GM19238 (cell line): Measurements from ENCODE around the gene SNPH.
"Not testable (repeated sequence)": the region's sequence is repeated elsewhere in the genome, so short reads cannot be mapped to it uniquely, and the experiment has no call there.

Experiments used
- DNase-seq: peaks from one replicate; pipeline ENCODE4 v3.0.0; 2011; ENCODE audit warnings: low spot score; ENCODE audit not compliant: insufficient read length

SNPH gene

DNA sequence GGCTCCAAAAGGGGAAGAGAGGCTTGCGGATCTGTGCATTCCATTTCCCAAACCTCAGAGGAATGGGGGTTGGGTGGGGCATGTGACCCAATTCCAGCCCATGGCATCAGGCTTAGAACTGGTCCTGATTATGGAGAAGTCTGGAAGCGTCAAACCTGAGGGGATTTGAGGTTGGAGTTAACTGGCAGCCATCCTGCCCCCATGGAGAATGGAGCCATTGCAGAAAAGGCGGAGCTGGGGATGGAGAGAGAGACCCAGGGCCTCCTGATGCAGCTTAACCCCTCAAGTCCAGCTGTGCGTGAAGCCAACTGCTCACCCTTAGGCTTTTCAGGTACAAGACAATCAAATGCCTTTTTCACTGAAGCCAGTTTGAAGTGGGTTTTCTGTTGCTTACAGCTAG, 72.7 kb downstream of the SNPH start:
- no peak for DNase-seq

DNA sequence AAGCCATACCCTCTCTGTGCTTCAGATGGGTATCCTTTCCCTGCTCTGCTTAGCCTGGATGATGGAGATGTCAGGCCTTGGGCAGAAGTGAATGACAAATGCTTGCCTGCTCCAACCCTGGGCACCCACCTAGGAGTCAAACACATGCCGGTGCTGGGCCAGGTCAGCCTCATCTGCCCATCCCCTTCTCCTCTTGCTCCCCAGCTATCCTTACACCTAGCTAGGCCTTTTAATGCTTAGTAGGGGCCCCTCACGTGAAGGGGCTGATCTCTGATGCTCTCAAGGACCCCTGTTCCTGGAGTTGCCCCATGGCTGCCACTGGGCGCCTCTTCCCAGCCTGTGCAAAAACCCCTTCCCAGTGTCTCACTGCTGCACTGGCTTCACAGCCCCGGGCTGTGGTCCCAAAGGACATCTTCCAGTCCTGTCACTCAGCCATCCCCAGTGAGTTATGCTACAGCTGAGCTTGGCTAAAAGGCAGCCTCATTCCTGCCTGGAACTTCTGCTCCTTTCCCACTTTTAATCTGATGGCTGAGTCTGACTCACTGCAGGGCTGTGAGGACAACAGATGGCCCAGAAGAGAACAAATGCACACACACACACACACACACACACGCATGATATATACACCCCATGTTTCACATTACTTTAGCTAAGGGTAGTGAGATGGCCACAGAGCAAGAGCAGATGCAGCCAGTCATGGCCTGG, 75.6 kb downstream of the SNPH start:
- no peak for DNase-seq

- DNase-seq, result not testable (repeated sequence)
Observed at GRCh38 chr20:1343446-1344124, 77.5 kb downstream of the SNPH start.

DNA sequence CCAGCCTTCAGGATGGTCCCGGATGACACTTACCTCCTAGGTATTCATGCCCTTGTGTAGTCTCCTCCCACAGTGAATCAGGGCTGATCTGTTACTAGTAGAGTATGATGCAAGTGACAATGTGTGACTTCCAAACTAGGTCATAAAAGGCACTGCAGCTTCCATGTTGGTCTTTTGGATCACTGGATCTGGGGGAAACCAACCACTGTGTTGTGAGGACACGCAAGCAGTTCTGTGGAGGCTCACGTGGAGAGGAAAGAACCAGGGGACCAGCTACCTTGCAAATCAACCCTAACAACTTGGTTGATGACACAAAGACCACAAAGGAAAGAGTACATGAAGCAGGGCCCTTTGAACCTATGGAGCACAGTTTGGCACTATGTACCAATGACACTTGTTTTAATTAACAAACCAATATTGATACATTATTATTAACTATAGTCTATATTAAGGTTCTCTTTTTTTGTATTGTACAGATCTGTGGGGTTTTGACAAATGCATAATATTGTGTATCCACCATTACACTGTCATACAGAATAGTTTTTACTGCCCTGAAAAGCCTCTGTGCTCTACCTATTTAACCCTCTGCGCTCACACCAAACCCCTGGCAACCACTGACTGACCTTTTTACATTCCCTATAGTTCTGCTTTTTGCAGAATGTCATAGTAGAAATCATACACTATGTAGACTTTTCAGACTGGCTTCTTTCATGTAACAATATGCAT, 79.1 kb downstream of the SNPH start:
- DNase-seq, result no peak

DNA sequence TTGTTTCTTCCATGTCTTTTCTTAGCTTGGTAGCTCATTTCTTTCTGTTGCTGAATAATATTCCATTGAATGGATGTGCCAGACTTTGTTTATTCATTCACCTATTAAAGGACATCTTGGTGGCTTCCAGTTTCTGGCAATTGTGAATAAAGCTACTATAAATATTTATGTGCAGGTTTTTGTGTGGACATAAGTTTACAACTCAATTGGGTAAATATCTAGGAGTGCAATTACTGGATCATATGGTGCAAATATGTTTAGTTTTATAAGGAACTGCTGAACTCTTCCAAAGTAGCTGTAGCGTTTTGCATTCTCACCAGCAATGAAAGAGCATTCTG, 79.6 kb downstream of the SNPH start:
- DNase-seq, result no peak

GRCh38 chr20:1346315-1346969, 80.3 kb downstream of the SNPH start:
- DNase-seq, result no peak

DNA sequence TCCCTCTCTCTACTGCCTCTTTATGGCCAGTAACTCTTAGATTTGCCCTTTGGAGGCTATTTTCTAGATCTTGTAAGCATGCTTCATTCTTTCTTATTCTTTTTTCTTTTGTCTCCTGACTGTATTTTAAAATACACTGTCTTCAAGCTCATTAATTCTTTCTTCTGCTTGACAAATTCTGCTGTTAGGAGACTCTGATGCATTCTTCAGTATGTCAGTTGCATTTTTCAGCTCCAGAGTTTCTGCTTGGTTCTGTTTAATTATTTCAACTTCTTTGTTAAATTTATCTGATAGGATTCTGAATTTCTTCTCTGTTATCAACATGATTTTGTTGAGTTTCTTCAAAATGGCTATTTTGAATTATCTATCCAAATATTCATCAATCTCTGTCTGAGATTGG, 87.9 kb downstream of the SNPH start:
- DNase-seq, result no peak

DNA sequence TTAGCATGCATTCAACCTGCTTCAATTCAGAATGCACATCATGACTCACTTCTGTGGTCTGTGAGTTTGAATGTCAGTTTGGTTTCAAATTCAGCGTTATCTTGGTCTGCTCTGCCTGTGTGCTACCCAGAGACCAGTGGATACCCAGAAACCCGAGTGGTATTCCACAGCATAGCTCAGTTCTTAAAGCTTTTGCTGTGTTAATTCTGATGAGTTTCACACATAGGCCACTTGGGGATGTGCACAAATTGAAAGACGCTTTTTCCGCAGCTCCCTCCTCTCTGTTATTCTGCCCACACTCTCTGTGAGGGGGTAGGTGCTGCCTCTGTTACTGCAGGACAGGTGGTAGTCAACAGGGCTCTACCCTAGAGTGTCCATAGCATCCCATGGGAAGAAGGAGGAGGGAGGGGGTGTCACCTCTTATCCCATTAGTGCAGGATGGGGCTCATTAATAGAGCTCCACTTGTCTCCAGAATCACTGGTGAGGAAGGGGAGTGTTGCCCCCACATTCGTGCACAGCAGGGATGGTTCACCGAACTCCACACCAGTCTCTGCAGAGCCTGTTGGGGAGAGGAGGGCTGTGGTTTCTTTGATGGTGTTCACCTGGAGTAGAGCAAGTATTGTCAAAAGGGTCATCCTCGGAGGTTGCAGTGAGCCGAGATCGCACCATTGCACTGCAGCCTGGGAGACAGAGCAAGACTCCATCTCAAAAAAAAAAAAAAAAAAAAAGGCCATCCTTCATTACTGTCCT, 92.0 kb downstream of the SNPH start:
- DNase-seq, result no peak
